Suprapubic skin (tissue), 4 donors: ENCODE data around the gene PDIK1L. TPM values are rescaled to one million over a fixed set of nuclear protein-coding genes. Genes with fewer than 3 reads are reported as not detected.

Experiments
- DNase-seq, 2 donors: peaks; one replicate each; pipeline ENCODE4 v3.0.0-alpha.2; 2019; ENCODE audit warnings: low spot score in 2 of 2
- H3K27ac ChIP-seq: fragments of 200-600 bp; sonication (generic); one replicate; pipeline ENCODE4 v1.5.1; 2019
- H3K27me3 ChIP-seq: fragments of 200-600 bp; sonication (generic); one replicate; pipeline ENCODE4 v1.5.1; 2019
- H3K36me3 ChIP-seq: fragments of 200-600 bp; sonication (generic); one replicate; pipeline ENCODE4 v1.5.1; 2019
- H3K4me1 ChIP-seq: fragments of 200-600 bp; sonication (generic); one replicate; pipeline ENCODE4 v1.5.1; 2019
- H3K4me3 ChIP-seq: fragments of 200-600 bp; sonication (generic); one replicate; pipeline ENCODE4 v1.5.1; 2019; ENCODE audit warnings: mild to moderate bottlenecking
- H3K9me3 ChIP-seq: fragments of 200-600 bp; sonication (generic); one replicate; pipeline ENCODE4 v1.5.1; 2019
- CTCF ChIP-seq, 2 donors: fragments of 200-600 bp in 1 of 2; fragments of 450-650 bp in 1 of 2; sonication (generic) in 1 of 2; IDR thresholded peaks; one replicate each; pipeline ENCODE4 v1.5.1; 2016 to 2019; ENCODE audit warnings: antibody characterized with exemption in 2 of 2, mild to moderate bottlenecking in 1 of 2, moderate library complexity in 1 of 2
- EP300 ChIP-seq: sonication (generic); formaldehyde crosslinking; IDR thresholded peaks from one replicate; pipeline ENCODE4 v1.6.1; 2017; ENCODE audit warnings: antibody characterized with exemption
- POLR2A ChIP-seq, 2 donors: fragments of 450-650 bp; IDR thresholded peaks; one replicate each; pipeline ENCODE4 v1.6.1; 2017; ENCODE audit warnings: antibody characterized with exemption in 2 of 2, mild to moderate bottlenecking in 2 of 2, moderate library complexity in 2 of 2
- POLR2AphosphoS5 ChIP-seq, 3 donors: sonication (generic); formaldehyde crosslinking; IDR thresholded peaks; one replicate each; pipeline ENCODE4 v1.6.1; 2017; ENCODE audit warnings: antibody characterized with exemption in 3 of 3
- WGBS: methylation state at CpG from one replicate; pipeline ENCODE4 v1.1.5; 2018; 5-methylcytosine and 5-hydroxymethylcytosine counted together
- total RNA-seq, 4 donors: library from RNA; depleted of rRNA; stranded (reverse); fragments of >200 nt; gene quantifications; one replicate each; pipeline ENCODE4 v1.1.0, GENCODE V29; 2016

Gene PDIK1L
- total RNA-seq, 4 donors from 2014 or later, result 9.1 to 14.1 (median 10.0) TPM

GRCh38 chr1:26078286-26079177, 33.1 kb upstream of the PDIK1L start:
- TF ChIP-seq CTCF (IDR thresholded peaks at IDR 0.05), result no peak
- TF ChIP-seq POLR2A (IDR thresholded peaks at IDR 0.05), result no peak
- TF ChIP-seq EP300, result no peak
- no peak for TF ChIP-seq POLR2AphosphoS5 (IDR thresholded peaks at IDR 0.05)
- Histone ChIP-seq H3K4me1 (no peaks in the 10 kb centered on the region), H3K27me3 (peaks cover 8% of the 10 kb centered on the region), H3K36me3 (no peaks in the 10 kb centered on the region), H3K4me3 (no peak overlapping the region), H3K9me3 (no peaks in the 10 kb centered on the region), H3K27ac (no peak overlapping the region)
- WGBS, result 55% methylated on average over 8 of the region's 8 CpGs
- DNase-seq, result no peak

- no peak overlapping the region for H3K27ac ChIP-seq
- no peak overlapping the region for H3K4me3 ChIP-seq
- DNase-seq, result no peak
- 61% methylated on average over 7 of the region's 7 CpGs for WGBS
- no peaks in the 10 kb centered on the region for H3K36me3 ChIP-seq
- TF ChIP-seq POLR2AphosphoS5 (IDR thresholded peaks at IDR 0.05) (no peak), CTCF (IDR thresholded peaks at IDR 0.05) (no peak)
- no peaks in the 10 kb centered on the region for H3K9me3 ChIP-seq
- H3K27me3 ChIP-seq, result peaks cover 6% of the 10 kb centered on the region
- H3K4me1 ChIP-seq, result no peaks in the 10 kb centered on the region
Measured at GRCh38 chr1:26079178-26079563, 32.5 kb upstream of the PDIK1L start.

GRCh38 chr1:26079960-26080814, 31.4 kb upstream of the PDIK1L start:
- H3K9me3 ChIP-seq, result no peaks in the 10 kb centered on the region
- DNase-seq, result no peak
- no peaks in the 10 kb centered on the region for H3K4me1 ChIP-seq
- WGBS, result 77% methylated on average over 9 of the region's 9 CpGs
- H3K36me3 ChIP-seq, result no peaks in the 10 kb centered on the region
- peaks cover 6% of the 10 kb centered on the region for H3K27me3 ChIP-seq
- no peak overlapping the region for H3K27ac ChIP-seq
- no peak for TF ChIP-seq CTCF (IDR thresholded peaks at IDR 0.05)
- no peak overlapping the region for H3K4me3 ChIP-seq

GRCh38 chr1:26081267-26082019, 30.2 kb upstream of the PDIK1L start:
- TF ChIP-seq CTCF (IDR thresholded peaks at IDR 0.05) (no peak), EP300 (no peak), POLR2AphosphoS5 (IDR thresholded peaks at IDR 0.05) (no peak), POLR2A (IDR thresholded peaks at IDR 0.05) (no peak)
- 70% methylated on average over 7 of the region's 8 CpGs for WGBS
- H3K9me3 ChIP-seq, result no peaks in the 10 kb centered on the region

GRCh38 chr1:26082020-26082350, 29.6 kb upstream of the PDIK1L start:
- Histone ChIP-seq H3K4me3 (no peak overlapping the region), H3K36me3 (no peaks in the 10 kb centered on the region), H3K27me3 (peaks cover 4% of the 10 kb centered on the region), H3K9me3 (no peaks in the 10 kb centered on the region), H3K27ac (no peak overlapping the region), H3K4me1 (no peaks in the 10 kb centered on the region)
- 84% methylated on average over 3 of the region's 3 CpGs for WGBS
- no peak for TF ChIP-seq POLR2A (IDR thresholded peaks at IDR 0.05)
- no peak for TF ChIP-seq CTCF (IDR thresholded peaks at IDR 0.05)
- no peak for TF ChIP-seq POLR2AphosphoS5 (IDR thresholded peaks at IDR 0.05)
- TF ChIP-seq EP300, result no peak
- DNase-seq, result no peak

More at GRCh38 chr1:26081267-26082019, 30.2 kb upstream of the PDIK1L start:
- Histone ChIP-seq H3K27ac (no peak overlapping the region), H3K4me1 (no peaks in the 10 kb centered on the region), H3K36me3 (no peaks in the 10 kb centered on the region), H3K4me3 (no peak overlapping the region), H3K27me3 (peaks cover 4% of the 10 kb centered on the region)
- no peak for DNase-seq
